GM10266 (cell line): ENCODE results near the gene TEX2.
"Not testable (repeated sequence)": the region's sequence is repeated elsewhere in the genome, so short reads cannot be mapped to it uniquely, and the experiment has no call there.

ENCODE experiments used
- DNase-seq: peaks from one replicate; pipeline ENCODE4 v3.0.0; 2012; ENCODE audit errors: extremely low spot score
- TF ChIP-seq, protein P1 (sequence below): IDR thresholded peaks from 2 replicates; pipeline ENCODE4 v1.5.1; 2012; ENCODE audit warnings: mild to moderate bottlenecking, low read depth; ENCODE audit not compliant: control insufficient read depth, insufficient read depth; ENCODE audit errors: missing control alignments

TEX2 gene

GRCh38 chr17:64226132-64226531 is 36.9 kb downstream of the TEX2 start:
- TF ChIP-seq, protein P1, sequence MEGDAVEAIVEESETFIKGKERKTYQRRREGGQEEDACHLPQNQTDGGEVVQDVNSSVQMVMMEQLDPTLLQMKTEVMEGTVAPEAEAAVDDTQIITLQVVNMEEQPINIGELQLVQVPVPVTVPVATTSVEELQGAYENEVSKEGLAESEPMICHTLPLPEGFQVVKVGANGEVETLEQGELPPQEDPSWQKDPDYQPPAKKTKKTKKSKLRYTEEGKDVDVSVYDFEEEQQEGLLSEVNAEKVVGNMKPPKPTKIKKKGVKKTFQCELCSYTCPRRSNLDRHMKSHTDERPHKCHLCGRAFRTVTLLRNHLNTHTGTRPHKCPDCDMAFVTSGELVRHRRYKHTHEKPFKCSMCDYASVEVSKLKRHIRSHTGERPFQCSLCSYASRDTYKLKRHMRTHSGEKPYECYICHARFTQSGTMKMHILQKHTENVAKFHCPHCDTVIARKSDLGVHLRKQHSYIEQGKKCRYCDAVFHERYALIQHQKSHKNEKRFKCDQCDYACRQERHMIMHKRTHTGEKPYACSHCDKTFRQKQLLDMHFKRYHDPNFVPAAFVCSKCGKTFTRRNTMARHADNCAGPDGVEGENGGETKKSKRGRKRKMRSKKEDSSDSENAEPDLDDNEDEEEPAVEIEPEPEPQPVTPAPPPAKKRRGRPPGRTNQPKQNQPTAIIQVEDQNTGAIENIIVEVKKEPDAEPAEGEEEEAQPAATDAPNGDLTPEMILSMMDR, result no peak

GRCh38 chr17:64225410-64225809 is 37.6 kb downstream of the TEX2 start:
- TF ChIP-seq, protein P1, result no peak
- no peak for DNase-seq

More at GRCh38 chr17:64226132-64226531, 36.9 kb downstream of the TEX2 start:
- DNase-seq, result no peak

GRCh38 chr17:64223931-64224629 is 39.0 kb downstream of the TEX2 start:
- no peak for DNase-seq
- TF ChIP-seq, protein P1, result no peak

- TF ChIP-seq, protein P1, result no peak
- no peak for DNase-seq
These were observed 39.8 kb downstream of the TEX2 start for GRCh38 chr17:64223283-64223682.

DNA sequence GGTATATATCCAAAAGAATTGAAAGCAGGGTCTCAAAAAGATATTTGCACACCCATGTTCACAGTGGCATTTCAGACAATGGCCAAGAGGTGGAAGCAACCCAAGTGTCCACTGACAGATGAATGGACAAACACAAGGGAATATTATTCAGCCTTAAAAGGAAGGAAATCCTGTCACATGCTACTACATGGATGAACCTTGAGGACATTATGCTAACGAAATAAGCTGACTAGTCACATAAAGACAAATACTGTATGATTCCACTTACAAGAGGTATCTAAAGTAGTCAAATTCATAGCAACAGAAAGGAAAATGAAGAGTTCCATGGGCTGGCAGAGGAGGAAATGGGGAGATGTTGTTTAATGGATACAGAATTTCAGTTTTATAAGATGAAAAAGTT is 41.4 kb downstream of the TEX2 start:
- DNase-seq, result no peak
- TF ChIP-seq, protein P1, result no peak

DNA sequence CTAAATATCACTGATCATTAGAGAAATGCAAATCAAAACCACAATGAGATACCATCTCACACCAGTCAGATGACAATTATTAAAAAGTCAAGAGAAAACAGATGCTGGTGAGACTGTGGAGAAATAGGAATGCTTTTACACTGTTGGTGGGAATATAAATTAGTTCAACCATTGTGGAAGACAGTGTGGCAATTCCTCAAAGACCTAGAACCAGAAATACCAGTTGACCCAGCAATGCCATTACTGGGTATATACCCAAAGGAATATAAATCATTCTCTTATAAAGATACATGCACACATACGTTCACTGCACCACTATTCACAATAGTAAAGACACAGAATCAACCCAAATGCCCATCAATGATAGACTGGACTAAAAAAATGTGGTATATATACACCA is 42.5 kb downstream of the TEX2 start:
- DNase-seq, result not testable (repeated sequence)

- TF ChIP-seq, protein P1, result no peak
- DNase-seq, result no peak
These were observed 43.5 kb downstream of the TEX2 start for GRCh38 chr17:64219571-64219970.

GRCh38 chr17:64218066-64218465 is 45.0 kb downstream of the TEX2 start:
- peak; percentile 43 for DNase-seq
- TF ChIP-seq, protein P1, result no peak
